ENCODE measurements around the gene TPBGL. TPM values are rescaled to one million over a fixed set of nuclear protein-coding genes. Genes with fewer than 3 reads are reported as not detected.

Gene TPBGL
- polyA plus RNA-seq, 3 donors = not detected

DNA sequence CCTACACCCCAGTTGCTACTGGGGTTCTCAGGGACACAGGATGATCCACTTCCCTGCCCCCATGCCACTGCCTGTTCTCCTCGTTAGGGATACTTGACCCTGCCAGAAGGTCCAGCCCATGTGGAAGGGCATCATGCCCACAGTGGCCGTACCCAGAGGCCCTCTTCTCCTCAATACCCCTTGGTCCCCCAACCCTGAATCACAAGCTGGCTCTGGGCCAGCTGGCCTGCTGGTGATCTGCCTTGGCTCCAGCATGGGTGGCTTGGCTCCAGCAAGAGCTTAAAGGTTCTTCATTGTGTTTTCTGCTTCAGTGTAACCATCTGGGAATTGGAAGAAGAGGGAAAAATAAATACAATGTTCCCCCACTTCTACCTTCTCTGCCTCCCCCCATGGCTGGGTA, 11.1 kb upstream of the TPBGL start:
- no peaks in the 10 kb centered on the region for H3K27me3 ChIP-seq (ENCODE audit: control insufficient read depth in 2 of 2, insufficient read depth in 2 of 2, low read length in 2 of 2)
- no peaks in the 10 kb centered on the region for H3K79me2 ChIP-seq (ENCODE audit: insufficient read depth, low read length)
- Mint-ChIP-seq H3K4me3 (no peak overlapping the region), H3K27me3 (ENCODE audit: low read depth in 3 of 3) (peaks cover 6 to 13% (median 7%) of the 10 kb centered on the region in 3 donors), H3K36me3 (no peaks in the 10 kb centered on the region), H3K9me3 (peaks cover 0 to 3% (median 0%) of the 10 kb centered on the region in 7 donors), H3K27ac (no peak overlapping the region), H3K4me1 (no peaks in the 10 kb centered on the region)
- no peaks in the 10 kb centered on the region for H3K9me3 ChIP-seq (replicated peaks in 1 of 2; ENCODE audit: control insufficient read depth in 1 of 2, insufficient read depth in 1 of 2, low read length in 2 of 2)
- WGBS (ENCODE audit: insufficient coverage) = 94% methylated on average over 2 of the region's 2 CpGs
- H4K20me1 ChIP-seq (ENCODE audit: insufficient read depth, low read length) = no peaks in the 10 kb centered on the region
- H3K4me1 ChIP-seq (ENCODE audit: control insufficient read depth in 1 of 2, insufficient read depth in 2 of 2, low read length in 2 of 2) = no peaks in the 10 kb centered on the region
- no peak overlapping the region for H2AFZ ChIP-seq (ENCODE audit: insufficient read depth, low read depth, low read length, poor library complexity, severe bottlenecking)
- no peak overlapping the region for H3K9ac ChIP-seq (ENCODE audit: insufficient read depth, low read length, poor library complexity, severe bottlenecking)
- no peak overlapping the region for H3K4me2 ChIP-seq (replicated peaks; ENCODE audit: extremely low read depth, low read length, poor library complexity, severe bottlenecking)
- no peak overlapping the region for H3K4me3 ChIP-seq (replicated peaks in 1 of 3; ENCODE audit: low read depth in 2 of 3, low read length in 3 of 3)
- intact Hi-C loops (cut with micrococcal nuclease) = no loop called here
- DNase-seq = no peak
- TF ChIP-seq, protein P1, sequence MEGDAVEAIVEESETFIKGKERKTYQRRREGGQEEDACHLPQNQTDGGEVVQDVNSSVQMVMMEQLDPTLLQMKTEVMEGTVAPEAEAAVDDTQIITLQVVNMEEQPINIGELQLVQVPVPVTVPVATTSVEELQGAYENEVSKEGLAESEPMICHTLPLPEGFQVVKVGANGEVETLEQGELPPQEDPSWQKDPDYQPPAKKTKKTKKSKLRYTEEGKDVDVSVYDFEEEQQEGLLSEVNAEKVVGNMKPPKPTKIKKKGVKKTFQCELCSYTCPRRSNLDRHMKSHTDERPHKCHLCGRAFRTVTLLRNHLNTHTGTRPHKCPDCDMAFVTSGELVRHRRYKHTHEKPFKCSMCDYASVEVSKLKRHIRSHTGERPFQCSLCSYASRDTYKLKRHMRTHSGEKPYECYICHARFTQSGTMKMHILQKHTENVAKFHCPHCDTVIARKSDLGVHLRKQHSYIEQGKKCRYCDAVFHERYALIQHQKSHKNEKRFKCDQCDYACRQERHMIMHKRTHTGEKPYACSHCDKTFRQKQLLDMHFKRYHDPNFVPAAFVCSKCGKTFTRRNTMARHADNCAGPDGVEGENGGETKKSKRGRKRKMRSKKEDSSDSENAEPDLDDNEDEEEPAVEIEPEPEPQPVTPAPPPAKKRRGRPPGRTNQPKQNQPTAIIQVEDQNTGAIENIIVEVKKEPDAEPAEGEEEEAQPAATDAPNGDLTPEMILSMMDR (IDR thresholded peaks at IDR 0.05) = no peak
- no peaks in the 10 kb centered on the region for H3K36me3 ChIP-seq (replicated peaks in 1 of 2; ENCODE audit: control insufficient read depth in 1 of 2, insufficient read depth in 2 of 2, low read length in 2 of 2)
- no peak overlapping the region for H3K27ac ChIP-seq (ENCODE audit: low read depth in 1 of 2, low read length in 2 of 2)

DNA sequence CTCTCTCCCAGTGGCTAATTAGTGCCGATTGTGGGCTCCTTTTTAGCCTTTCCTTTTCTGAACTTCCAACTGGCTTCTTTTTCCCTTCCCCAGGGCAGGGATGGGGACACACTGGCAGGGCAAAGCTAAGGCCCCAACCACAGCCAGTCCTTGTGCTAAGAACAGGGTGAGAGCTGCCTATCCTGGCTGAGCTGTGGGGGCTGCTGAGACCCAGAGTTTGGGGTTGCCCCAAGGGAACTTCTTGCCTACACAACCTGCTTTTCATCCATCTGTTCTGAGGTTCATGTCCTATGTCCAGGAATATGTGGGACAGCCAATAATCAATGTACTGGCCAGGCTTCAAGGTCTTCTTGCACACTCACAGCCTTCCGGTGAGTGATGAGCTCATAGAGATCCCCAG, 10.0 kb upstream of the TPBGL start:
- peaks cover 0 to 3% (median 0%) of the 10 kb centered on the region in 7 donors for H3K9me3 Mint-ChIP-seq
- no CpG with 5 or more reads among the region's 2 CpGs for WGBS (ENCODE audit: insufficient coverage)
- Histone ChIP-seq H3K4me2 (replicated peaks; ENCODE audit: extremely low read depth, low read length, poor library complexity, severe bottlenecking) (no peak overlapping the region), H4K20me1 (ENCODE audit: insufficient read depth, low read length) (no peaks in the 10 kb centered on the region), H3K4me3 (replicated peaks in 1 of 3; ENCODE audit: low read depth in 2 of 3, low read length in 3 of 3) (no peak overlapping the region), H2AFZ (ENCODE audit: insufficient read depth, low read depth, low read length, poor library complexity, severe bottlenecking) (no peak overlapping the region), H3K27me3 (ENCODE audit: control insufficient read depth in 2 of 2, insufficient read depth in 2 of 2, low read length in 2 of 2) (no peaks in the 10 kb centered on the region), H3K4me1 (ENCODE audit: control insufficient read depth in 1 of 2, insufficient read depth in 2 of 2, low read length in 2 of 2) (no peaks in the 10 kb centered on the region), H3K27ac (ENCODE audit: low read depth in 1 of 2, low read length in 2 of 2) (no peak overlapping the region), H3K9me3 (replicated peaks in 1 of 2; ENCODE audit: control insufficient read depth in 1 of 2, insufficient read depth in 1 of 2, low read length in 2 of 2) (no peaks in the 10 kb centered on the region), H3K9ac (ENCODE audit: insufficient read depth, low read length, poor library complexity, severe bottlenecking) (no peak overlapping the region), H3K36me3 (replicated peaks in 1 of 2; ENCODE audit: control insufficient read depth in 1 of 2, insufficient read depth in 2 of 2, low read length in 2 of 2) (no peaks in the 10 kb centered on the region), H3K79me2 (ENCODE audit: insufficient read depth, low read length) (no peaks in the 10 kb centered on the region)
- no peak overlapping the region for H3K4me3 Mint-ChIP-seq
- no peak for DNase-seq
- H3K27ac Mint-ChIP-seq = no peak overlapping the region
- no peaks in the 10 kb centered on the region for H3K36me3 Mint-ChIP-seq
- intact Hi-C loops (cut with micrococcal nuclease) = no loop called here
- H3K27me3 Mint-ChIP-seq (ENCODE audit: low read depth in 3 of 3) = peaks cover 1 to 9% (median 4%) of the 10 kb centered on the region in 3 donors
- TF ChIP-seq, protein P1 (IDR thresholded peaks at IDR 0.05) = no peak
- no peaks in the 10 kb centered on the region for H3K4me1 Mint-ChIP-seq

Measured in CD14-positive monocyte (primary cell).